H9 (cell line): ENCODE measurements around the gene FZD10. TPM values are rescaled to one million over a fixed set of nuclear protein-coding genes. Genes with fewer than 3 reads are reported as not detected.

Source experiments
- DNase-seq: peaks from one replicate; pipeline ENCODE4 v3.0.0-alpha.2; 2017
- H2AFZ ChIP-seq: one replicate; pipeline ENCODE4 v1.6.1; 2013; ENCODE audit warnings: mild to moderate bottlenecking, low read length, control low read depth, moderate library complexity
- H2AK5ac ChIP-seq: 2 replicates; pipeline ENCODE4 v1.6.1; 2013; ENCODE audit warnings: low read length, control low read depth, mixed read lengths; ENCODE audit not compliant: insufficient read length
- H2BK120ac ChIP-seq: one replicate; pipeline ENCODE4 v1.6.1; 2013; ENCODE audit warnings: low read depth, mild to moderate bottlenecking, low read length, control low read depth, inconsistent platforms; ENCODE audit not compliant: poor library complexity, severe bottlenecking
- H2BK12ac ChIP-seq: 2 replicates; pipeline ENCODE4 v1.6.1; 2013; ENCODE audit warnings: low read length, control low read depth, mixed read lengths, low read depth; ENCODE audit not compliant: insufficient read length
- H2BK15ac ChIP-seq: 2 replicates; pipeline ENCODE4 v1.6.1; 2013; ENCODE audit warnings: low read depth, low read length, control low read depth
- H2BK20ac ChIP-seq: one replicate; pipeline ENCODE4 v1.6.1; 2013; ENCODE audit warnings: low read depth, mild to moderate bottlenecking, low read length, control low read depth, inconsistent platforms; ENCODE audit not compliant: poor library complexity, severe bottlenecking
- H2BK5ac ChIP-seq: 2 replicates; pipeline ENCODE4 v1.6.1; 2013; ENCODE audit warnings: low read length, control low read depth, mixed read lengths; ENCODE audit not compliant: insufficient read length
- H3K14ac ChIP-seq: 2 replicates; pipeline ENCODE4 v1.6.1; 2013; ENCODE audit warnings: low read length, control low read depth; ENCODE audit not compliant: insufficient read depth
- H3K18ac ChIP-seq: 2 replicates; pipeline ENCODE4 v1.6.1; 2013; ENCODE audit warnings: low read depth, mild to moderate bottlenecking, mixed read lengths, low read length, control low read depth; ENCODE audit not compliant: insufficient read length
- H3K23ac ChIP-seq: 2 replicates; pipeline ENCODE4 v1.6.1; 2013; ENCODE audit warnings: low read length, control low read depth, mixed read lengths, low read depth; ENCODE audit not compliant: insufficient read length
- H3K23me2 ChIP-seq: 2 replicates; pipeline ENCODE4 v1.6.1; 2013; ENCODE audit warnings: low read depth, mild to moderate bottlenecking, mixed read lengths, low read length, control low read depth; ENCODE audit not compliant: insufficient read length, poor library complexity, severe bottlenecking
- H3K27ac ChIP-seq: 2 replicates; pipeline ENCODE4 v1.5.1; 2013; ENCODE audit warnings: low read length, control low read depth, mixed read lengths, low read depth; ENCODE audit not compliant: insufficient read length
- H3K27me3 ChIP-seq: 2 replicates; pipeline ENCODE4 v1.6.1; 2013; ENCODE audit warnings: low read length, control low read depth, inconsistent platforms; ENCODE audit not compliant: insufficient read depth
- H3K4ac ChIP-seq: 2 replicates; pipeline ENCODE4 v1.6.1; 2013; ENCODE audit warnings: low read depth, mild to moderate bottlenecking, control low read depth, inconsistent platforms, low read length, moderate library complexity
- H3K4me1 ChIP-seq: 2 replicates; pipeline ENCODE4 v1.6.1; 2013; ENCODE audit warnings: low read length, control low read depth, inconsistent platforms; ENCODE audit not compliant: insufficient read depth
- H3K4me2 ChIP-seq: 2 replicates; pipeline ENCODE4 v1.6.1; 2013; ENCODE audit warnings: low read length, control low read depth, mixed read lengths; ENCODE audit not compliant: insufficient read length, insufficient read depth
- H3K56ac ChIP-seq: 2 replicates; pipeline ENCODE4 v1.6.1; 2013; ENCODE audit warnings: low read depth, mild to moderate bottlenecking, mixed read lengths, low read length, control low read depth; ENCODE audit not compliant: insufficient read length
- H3K79me1 ChIP-seq: 2 replicates; pipeline ENCODE4 v1.6.1; 2013; ENCODE audit warnings: low read depth, mild to moderate bottlenecking, moderate library complexity, low read length, control low read depth, inconsistent platforms; ENCODE audit not compliant: insufficient read depth, poor library complexity, severe bottlenecking
- H3K79me2 ChIP-seq: 2 replicates; pipeline ENCODE4 v1.6.1; 2013; ENCODE audit warnings: low read length, control low read depth, inconsistent platforms; ENCODE audit not compliant: insufficient read depth
- H3K9ac ChIP-seq: 2 replicates; pipeline ENCODE4 v1.6.1; 2013; ENCODE audit warnings: low read length, control low read depth, mixed read lengths; ENCODE audit not compliant: insufficient read length; ENCODE audit errors: extremely low read depth
- H3K9me3 ChIP-seq: one replicate; pipeline ENCODE4 v1.6.1; 2013; ENCODE audit warnings: low read depth, low read length, inconsistent platforms; ENCODE audit not compliant: control insufficient read depth
- H3T11ph ChIP-seq: one replicate; pipeline ENCODE4 v1.6.1; 2013; ENCODE audit warnings: mild to moderate bottlenecking, low read length, control low read depth, inconsistent platforms
- H4K20me1 ChIP-seq: one replicate; pipeline ENCODE4 v1.6.1; 2013; ENCODE audit not compliant: control insufficient read depth, insufficient read length, insufficient read depth
- H4K5ac ChIP-seq: 2 replicates; pipeline ENCODE4 v1.6.1; 2013; ENCODE audit warnings: low read depth, mild to moderate bottlenecking, mixed read lengths, low read length, control low read depth; ENCODE audit not compliant: insufficient read length
- H4K8ac ChIP-seq: replicated peaks from 2 replicates; pipeline ENCODE4 v1.6.1; 2013; ENCODE audit warnings: low read length, control low read depth, mixed read lengths, low read depth; ENCODE audit not compliant: insufficient read length
- H4K91ac ChIP-seq: 2 replicates; pipeline ENCODE4 v1.6.1; 2013; ENCODE audit warnings: low read depth, mild to moderate bottlenecking, moderate library complexity, mixed read lengths, low read length, control low read depth; ENCODE audit not compliant: insufficient read length
- H3K27ac Mint-ChIP-seq, 3 experiments: 2 replicates in 2 of 3; 3 replicates in 1 of 3; pipeline ENCODE4 v1.8.0; 2020 to 2021; ENCODE audit warnings: mixed read lengths in 3 of 3, mild to moderate bottlenecking in 1 of 3, moderate library complexity in 1 of 3
- H3K27me3 Mint-ChIP-seq: 2 replicates; pipeline ENCODE4 v1.8.0; 2021; ENCODE audit warnings: low read depth, mild to moderate bottlenecking, moderate library complexity, mixed read lengths
- H3K36me3 Mint-ChIP-seq, 3 experiments: 2 replicates in 2 of 3; 3 replicates in 1 of 3; pipeline ENCODE4 v1.8.0; 2020 to 2021; ENCODE audit warnings: low read depth in 3 of 3, mixed read lengths in 3 of 3; ENCODE audit not compliant: insufficient read depth in 1 of 3
- H3K4me1 Mint-ChIP-seq, 2 experiments: 2 replicates each; pipeline ENCODE4 v1.8.0; 2020; ENCODE audit warnings: mixed read lengths in 2 of 2
- H3K4me3 Mint-ChIP-seq, 2 experiments: 2 replicates in 1 of 2; 3 replicates in 1 of 2; pipeline ENCODE4 v1.8.0; 2020 to 2021; ENCODE audit warnings: mild to moderate bottlenecking in 2 of 2, mixed read lengths in 2 of 2, moderate library complexity in 1 of 2
- H3K9me3 Mint-ChIP-seq, 2 experiments: 2 replicates in 1 of 2; 3 replicates in 1 of 2; pipeline ENCODE4 v1.8.0; 2020; ENCODE audit warnings: mild to moderate bottlenecking in 2 of 2, mixed read lengths in 2 of 2, moderate library complexity in 1 of 2
- CTCF ChIP-seq: fragments of 200-600 bp; sonication (generic); conservative IDR thresholded peaks from 3 replicates; pipeline ENCODE4 v1.8.0; 2021; ENCODE audit warnings: antibody characterized with exemption, mild to moderate bottlenecking
- WGBS: extraction: QIAGEN DNeasy Blood & Tissue Kit; methylation state at CpG from one replicate; pipeline ENCODE4 v1.1.7; 2013; ENCODE audit warnings: missing lambda C conversion rate, low lambda C conversion rate, mixed read lengths; ENCODE audit not compliant: insufficient read length; ENCODE audit errors: extremely low coverage; 5-methylcytosine and 5-hydroxymethylcytosine counted together
- total RNA-seq: library from RNA; stranded (reverse); gene quantifications from 2 replicates; pipeline ENCODE4 v1.2.1, GENCODE V29; 2021

The FZD10 gene
- total RNA-seq, 1 experiment from 2014 or later = 1.0 TPM

- Histone ChIP-seq H3K27ac (no peak overlapping the region), H2BK12ac (no peak overlapping the region), H2AK5ac (no peak overlapping the region), H3K23ac (no peak overlapping the region), H2BK120ac (no peak overlapping the region), H2AFZ (no peak overlapping the region), H2BK20ac (no peak overlapping the region), H3K18ac (no peak overlapping the region), H3T11ph (no peak overlapping the region), H3K9ac (no peak overlapping the region), H4K8ac (no peak overlapping the region), H3K4me1 (peaks cover 3% of the 10 kb centered on the region; the same call in 1 of the 2 replicates), H3K23me2 (no peaks in the 10 kb centered on the region), H2BK15ac (no peak overlapping the region), H4K20me1 (no peaks in the 10 kb centered on the region), H3K4me2 (no peak overlapping the region), H4K91ac (no peak overlapping the region), H4K5ac (no peak overlapping the region), H3K27me3 (peaks cover 4% of the 10 kb centered on the region; the same call in 1 of the 2 replicates), H3K79me1 (no peaks in the 10 kb centered on the region), H2BK5ac (no peak overlapping the region), H3K14ac (no peak overlapping the region), H3K79me2 (no peaks in the 10 kb centered on the region), H3K4ac (no peak overlapping the region), H3K56ac (no peak overlapping the region), H3K9me3 (no peaks in the 10 kb centered on the region)
- Mint-ChIP-seq H3K27ac (no peak overlapping the region; a peak in 1 of 7 replicates), H3K36me3 (no peaks in the 10 kb centered on the region), H3K9me3 (peaks cover 2 to 10% of the 10 kb centered on the region in 2 experiments; a peak in 2 of 5 replicates), H3K4me1 (peaks cover 30 to 34% of the 10 kb centered on the region in 2 experiments), H3K4me3 (no peak overlapping the region), H3K27me3 (peaks cover 98% of the 10 kb centered on the region)
- no CpG with 5 or more reads among the region's 14 CpGs for WGBS
- no peak for TF ChIP-seq CTCF
- no peak for DNase-seq
Measured at GRCh38 chr12:130132831-130133511, 29.3 kb upstream of the FZD10 start.
